Loucy (cell line): ENCODE data around the gene SRPK3.

Source experiments
- CTCF ChIP-seq: fragments of 200-600 bp; sonication (generic); conservative IDR thresholded peaks from 2 replicates; pipeline ENCODE4 v1.5.1; 2014; ENCODE audit warnings: mild to moderate bottlenecking, antibody characterized with exemption, low read length
- EZH2phosphoT487 ChIP-seq: fragments of 200-600 bp; IDR thresholded peaks from 2 replicates; pipeline ENCODE4 v1.6.1; 2018; ENCODE audit warnings: antibody characterized with exemption, mild to moderate bottlenecking, moderate library complexity, borderline replicate concordance

GRCh38 chrX:153755136-153755535 lies 25.7 kb upstream of the SRPK3 start:
- TF ChIP-seq EZH2phosphoT487 (no peak), CTCF (no peak)
